Urinary bladder (tissue), 4 donors: Measurements from ENCODE around the gene SCYGR4. TPM values are rescaled to one million over a fixed set of nuclear protein-coding genes. Genes with fewer than 3 reads are reported as not detected.
"Not testable (repeated sequence)": the region's sequence is repeated elsewhere in the genome, so short reads cannot be mapped to it uniquely, and the experiment has no call there.

Experiments used
- DNase-seq: peaks from one replicate; pipeline ENCODE4 v3.0.0-alpha.2; 2015; ENCODE audit errors: extremely low spot score
- H3K27ac ChIP-seq: one replicate; pipeline ENCODE4 v1.5.1; 2013; ENCODE audit warnings: low read depth, mild to moderate bottlenecking, moderate library complexity
- H3K36me3 ChIP-seq: one replicate; pipeline ENCODE4 v1.6.1; 2013; ENCODE audit warnings: mild to moderate bottlenecking, moderate library complexity; ENCODE audit not compliant: insufficient read depth
- H3K4me1 ChIP-seq: one replicate; pipeline ENCODE4 v1.6.1; 2013; ENCODE audit warnings: mild to moderate bottlenecking, moderate library complexity; ENCODE audit not compliant: insufficient read depth
- H3K4me3 ChIP-seq: one replicate; pipeline ENCODE4 v1.5.1; 2013; ENCODE audit warnings: low read depth, low read length
- WGBS: extraction: QIAGEN DNeasy Blood & Tissue Kit; methylation state at CpG from one replicate; pipeline ENCODE4 v1.1.7; 2013; 5-methylcytosine and 5-hydroxymethylcytosine counted together
- polyA plus RNA-seq: library from polyadenylated mRNA; stranded (reverse); fragments of 200-250 nt; gene quantifications from one replicate; pipeline ENCODE4 v1.2.3, GENCODE V29; 2013
- total RNA-seq: library from RNA; depleted of rRNA; stranded (reverse); fragments of >200 nt; gene quantifications from one replicate; pipeline ENCODE4 v1.2.3, GENCODE V29; 2014
- donor health status: healthy with polysubstance abuse.
- donor health status: healthy.

The SCYGR4 gene, protein sequence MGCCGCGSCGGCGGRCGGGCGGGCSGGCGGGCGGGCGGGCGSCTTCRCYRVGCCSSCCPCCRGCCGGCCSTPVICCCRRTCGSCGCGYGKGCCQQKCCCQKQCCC
- not detected for total RNA-seq
- not detected for polyA plus RNA-seq

DNA sequence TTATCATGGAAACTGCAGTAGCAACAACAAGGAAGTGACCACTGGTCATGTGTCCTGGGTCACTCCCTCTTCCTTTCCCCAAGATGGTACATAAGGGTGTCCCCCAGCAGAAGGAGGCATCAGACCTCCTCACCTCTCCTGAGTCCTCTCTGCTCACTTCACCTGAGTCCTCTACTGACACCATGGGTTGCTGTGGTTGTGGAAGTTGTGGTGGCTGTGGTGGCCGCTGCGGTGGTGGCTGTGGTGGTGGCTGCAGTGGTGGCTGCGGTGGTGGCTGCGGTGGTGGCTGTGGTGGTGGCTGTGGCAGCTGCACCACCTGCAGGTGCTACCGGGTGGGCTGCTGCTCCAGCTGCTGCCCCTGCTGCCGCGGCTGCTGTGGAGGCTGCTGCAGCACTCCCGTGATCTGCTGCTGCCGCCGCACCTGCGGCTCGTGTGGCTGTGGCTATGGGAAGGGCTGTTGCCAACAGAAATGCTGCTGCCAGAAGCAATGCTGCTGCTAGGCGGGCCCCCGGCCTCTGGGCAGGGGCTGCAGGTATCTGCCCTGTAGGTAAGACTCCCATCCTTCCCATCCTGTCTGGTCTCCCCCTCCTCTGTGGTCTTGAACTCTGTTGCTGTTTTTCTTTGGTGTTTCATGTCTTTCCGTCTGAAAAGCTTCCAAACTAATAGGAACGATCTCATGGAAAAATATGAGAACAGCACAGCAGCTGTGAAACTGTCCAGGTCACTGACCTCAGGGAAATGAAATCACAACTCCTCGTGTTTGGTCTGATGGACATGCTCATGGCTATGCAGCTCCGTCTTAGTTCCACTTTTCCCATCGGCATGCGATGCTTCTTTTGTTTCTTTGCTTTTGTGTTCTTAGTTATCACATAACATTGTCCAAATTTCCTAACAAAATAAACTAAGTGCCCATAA is at the start of gene SCYGR4:
Gene SCYGR4 (plus strand): TSS at position 183 of the 915 bp plus-strand sequence. CDS start 0 bp downstream, at position 183.
- Histone ChIP-seq H3K36me3 (no peaks in the 10 kb centered on the region), H3K4me1 (no peaks in the 10 kb centered on the region), H3K4me3 (no peak within 1 kb of the TSS), H3K27ac (no peak within 1 kb of the TSS)
- no peak for DNase-seq
- WGBS: 76% methylated on average over 20 of the region's 20 CpGs

DNA sequence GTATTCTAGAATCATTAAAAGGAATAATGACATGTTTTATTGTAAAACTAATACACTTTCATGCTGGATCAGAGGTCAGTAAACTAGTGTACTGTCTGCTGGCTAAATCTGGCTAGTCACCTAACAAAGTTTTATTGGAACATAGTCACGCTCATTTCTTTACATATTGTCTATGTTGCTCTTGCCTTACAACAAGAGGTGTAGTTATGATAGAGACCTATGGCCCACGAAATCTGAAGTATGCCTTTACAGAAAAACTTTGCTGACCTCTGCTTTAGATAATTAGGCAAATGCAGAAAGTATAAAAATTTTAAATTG is 48.5 kb upstream of the SCYGR4 start:
- no peak overlapping the region for H3K27ac ChIP-seq
- DNase-seq: no peak
- no peak overlapping the region for H3K4me3 ChIP-seq
- no peaks in the 10 kb centered on the region for H3K36me3 ChIP-seq
- 82% methylated on average over 2 of the region's 2 CpGs for WGBS
- H3K4me1 ChIP-seq: no peaks in the 10 kb centered on the region

DNA sequence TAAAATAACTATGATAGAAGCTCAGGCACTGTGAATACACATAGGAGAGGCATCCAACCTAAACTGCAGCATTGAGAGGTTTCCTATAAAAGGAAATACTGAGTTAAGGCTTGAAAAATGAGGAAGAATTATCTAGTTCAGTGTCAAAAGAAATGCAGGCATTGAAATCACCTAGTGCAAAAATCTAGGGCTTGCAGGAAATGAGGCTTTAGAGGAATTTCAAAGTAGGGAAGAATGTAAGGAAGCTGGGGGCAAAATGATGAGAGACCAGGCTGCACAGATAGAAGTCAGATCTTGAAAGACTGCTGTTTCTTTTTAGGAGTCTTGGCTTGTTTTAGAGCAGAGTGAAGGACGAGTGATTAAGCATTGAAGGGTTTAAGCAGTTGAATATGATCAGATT is 46.7 kb upstream of the SCYGR4 start:
- Histone ChIP-seq H3K36me3 (no peaks in the 10 kb centered on the region), H3K4me1 (no peaks in the 10 kb centered on the region), H3K27ac (no peak overlapping the region), H3K4me3 (no peak overlapping the region)
- no peak for DNase-seq
- 28% methylated on average over 1 of the region's 1 CpG for WGBS

DNA sequence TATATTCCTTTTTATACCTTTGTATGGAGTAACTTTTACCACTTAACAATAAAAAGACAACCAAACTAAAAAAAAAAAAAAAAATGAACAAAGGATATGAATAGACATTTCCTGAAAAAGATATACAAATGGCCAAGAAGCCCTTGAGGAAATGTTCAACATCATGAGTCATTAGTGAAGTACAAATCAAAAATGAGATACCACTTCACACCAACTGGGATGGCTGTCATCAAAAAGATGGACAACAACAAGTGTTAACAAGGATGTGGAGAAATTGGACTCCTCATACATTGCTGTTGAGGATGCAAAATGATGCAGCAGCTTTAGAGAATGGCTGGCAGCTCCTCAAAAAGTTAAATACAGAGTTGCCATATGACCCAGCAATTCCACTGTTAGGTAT is 41.2 kb upstream of the SCYGR4 start:
- Histone ChIP-seq H3K4me1 (peaks cover 1% of the 10 kb centered on the region), H3K36me3 (no peaks in the 10 kb centered on the region), H3K4me3 (no peak overlapping the region), H3K27ac (no peak overlapping the region)
- no peak for DNase-seq

DNA sequence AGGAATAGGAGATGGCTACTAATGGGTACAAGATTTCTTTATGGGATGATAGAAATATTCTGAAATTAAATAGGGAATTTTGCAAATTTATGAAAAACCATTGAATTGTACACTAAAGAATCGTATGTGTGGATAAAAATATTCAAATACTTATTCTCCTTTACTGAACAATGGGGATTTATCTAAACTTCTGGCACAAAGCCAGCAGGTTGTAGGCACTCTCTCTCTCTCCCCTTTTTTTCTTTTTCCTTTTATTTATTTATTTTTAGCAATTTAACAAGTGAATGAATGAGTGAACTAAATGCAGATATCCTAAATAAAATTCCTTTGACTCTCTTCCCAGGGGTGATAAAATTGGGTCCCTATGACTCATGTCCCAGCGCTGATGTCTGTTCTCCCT is 40.5 kb upstream of the SCYGR4 start:
- Histone ChIP-seq H3K27ac (no peak overlapping the region), H3K4me1 (peaks cover 1% of the 10 kb centered on the region), H3K4me3 (no peak overlapping the region), H3K36me3 (no peaks in the 10 kb centered on the region)
- no peak for DNase-seq
- WGBS: 80% methylated on average over 2 of the region's 2 CpGs

DNA sequence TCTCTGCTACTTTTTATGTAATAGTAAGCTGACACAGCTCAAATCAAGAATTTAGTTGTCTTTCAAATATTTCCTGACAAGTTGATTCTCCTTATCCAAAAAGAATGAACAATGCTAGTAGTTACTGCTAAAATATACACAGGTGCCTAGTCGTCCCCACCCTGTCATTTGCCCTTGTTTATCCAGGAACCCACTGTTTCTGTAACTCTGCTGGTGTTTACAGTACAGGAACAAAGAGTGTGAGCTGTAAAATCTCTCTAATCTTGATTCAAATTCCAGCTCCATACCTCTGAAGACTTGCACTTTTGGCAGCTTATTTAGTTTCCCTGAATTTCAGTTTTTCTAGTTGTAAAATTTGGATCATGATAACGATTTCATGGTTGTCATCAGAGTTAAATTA is 39.7 kb upstream of the SCYGR4 start:
- Histone ChIP-seq H3K36me3 (no peaks in the 10 kb centered on the region), H3K27ac (no peak overlapping the region), H3K4me1 (peaks cover 1% of the 10 kb centered on the region), H3K4me3 (no peak overlapping the region)
- 40% methylated on average over 2 of the region's 2 CpGs for WGBS
- DNase-seq: no peak

DNA sequence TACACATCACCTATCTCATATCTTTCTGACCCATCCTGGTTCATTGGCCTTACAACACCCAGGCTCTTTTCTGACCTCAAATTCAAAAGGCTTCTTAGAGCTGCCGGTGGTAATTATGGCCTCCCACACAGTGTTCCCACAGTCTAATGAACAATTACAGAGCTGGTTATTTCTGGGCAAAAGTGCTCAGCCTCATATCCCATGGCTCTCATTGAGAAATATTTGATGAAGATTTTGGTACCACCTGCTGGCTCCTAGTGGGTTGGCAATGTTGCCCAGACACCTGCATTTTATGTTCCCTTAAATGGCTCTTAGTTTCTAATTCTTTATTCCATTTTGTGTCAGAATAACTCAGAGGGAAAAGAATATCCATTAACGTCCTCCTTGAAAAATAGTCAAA is 38.7 kb upstream of the SCYGR4 start:
- Histone ChIP-seq H3K27ac (no peak overlapping the region), H3K36me3 (no peaks in the 10 kb centered on the region)
- WGBS: 84% methylated on average over 2 of the region's 2 CpGs

DNA sequence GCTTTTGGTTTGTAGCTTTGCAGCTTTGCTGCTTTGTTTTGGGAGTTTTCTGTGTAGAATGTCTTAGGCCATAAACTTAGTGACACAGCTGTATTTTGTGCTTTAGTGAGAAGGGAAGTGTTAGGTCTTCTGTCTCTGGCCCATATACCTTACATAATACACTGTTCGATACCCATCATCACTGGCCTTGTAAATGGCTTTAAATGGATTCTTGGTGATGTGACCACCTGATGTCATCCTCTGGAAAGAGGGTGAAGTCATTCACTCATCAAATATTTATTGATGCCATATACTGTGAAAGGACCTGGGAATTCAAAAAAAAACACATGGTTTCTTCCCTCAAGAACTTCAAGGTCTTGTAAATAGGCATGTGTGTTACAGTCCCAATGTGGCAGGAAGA is 37.5 kb upstream of the SCYGR4 start:
- H3K36me3 ChIP-seq: no peaks in the 10 kb centered on the region
- peaks cover 1% of the 10 kb centered on the region for H3K4me1 ChIP-seq
- no peak overlapping the region for H3K27ac ChIP-seq
- DNase-seq: no peak
- 40% methylated on average over 1 of the region's 1 CpG for WGBS
- no peak overlapping the region for H3K4me3 ChIP-seq

More for the DNA sequence above, 38.7 kb upstream of the SCYGR4 start:
- DNase-seq: no peak
- Histone ChIP-seq H3K4me1 (peaks cover 1% of the 10 kb centered on the region), H3K4me3 (no peak overlapping the region)

DNA sequence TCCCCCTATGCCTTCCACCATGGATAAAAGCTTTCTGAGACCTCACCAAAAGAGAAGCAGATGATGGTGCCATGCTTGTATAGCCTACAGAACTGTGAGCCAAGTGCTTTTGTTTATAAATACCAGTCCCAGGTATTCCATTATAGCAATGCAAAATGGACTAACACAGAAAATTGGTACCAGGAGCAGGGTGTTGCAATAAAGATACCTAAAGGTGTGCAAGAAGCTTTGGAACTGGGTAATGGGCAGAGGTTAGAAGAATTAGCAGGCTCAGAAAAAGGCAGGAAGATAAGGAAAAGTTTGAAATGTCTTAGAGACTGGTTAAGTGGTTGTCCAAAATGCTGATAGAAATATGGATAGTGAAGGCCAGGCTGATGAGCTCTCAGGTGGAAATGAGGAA is 34.9 kb upstream of the SCYGR4 start:
- no peaks in the 10 kb centered on the region for H3K4me1 ChIP-seq
- H3K4me3 ChIP-seq: no peak overlapping the region
- no peak for DNase-seq
- H3K36me3 ChIP-seq: no peaks in the 10 kb centered on the region
- no peak overlapping the region for H3K27ac ChIP-seq

DNA sequence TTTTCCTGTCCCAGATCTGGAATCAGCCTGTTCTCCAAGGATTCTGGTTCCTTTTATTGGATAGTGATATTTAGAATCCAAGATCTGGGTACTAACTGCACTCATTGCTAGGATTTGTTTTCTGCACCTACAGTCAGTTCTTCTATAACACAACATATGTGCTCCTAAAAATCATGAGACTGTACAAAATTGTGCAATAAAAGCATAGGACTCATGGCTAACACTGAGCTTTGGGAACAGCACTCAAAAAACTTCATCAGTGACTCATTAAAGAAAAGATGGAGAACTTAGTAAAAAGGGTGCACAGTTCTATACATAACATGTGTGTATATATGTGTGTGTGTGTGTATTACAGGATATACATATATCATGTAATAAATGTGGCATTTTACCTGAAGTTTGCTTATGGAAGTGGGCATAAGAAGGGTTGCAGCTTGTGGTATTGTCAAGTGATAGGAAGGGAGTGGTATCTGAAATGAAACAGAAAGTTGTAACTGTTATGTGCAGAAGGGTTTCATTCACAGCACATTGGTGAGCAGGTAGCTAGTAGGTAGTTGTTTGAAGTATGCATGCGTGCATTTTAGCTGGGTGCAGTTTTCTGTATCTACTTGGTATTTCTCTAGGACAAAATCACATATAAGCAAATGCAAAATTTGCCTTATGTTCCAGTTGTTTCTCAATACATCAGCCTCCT is 24.5 kb upstream of the SCYGR4 start:
- no peak for DNase-seq
- 95% methylated on average over 1 of the region's 1 CpG for WGBS

DNA sequence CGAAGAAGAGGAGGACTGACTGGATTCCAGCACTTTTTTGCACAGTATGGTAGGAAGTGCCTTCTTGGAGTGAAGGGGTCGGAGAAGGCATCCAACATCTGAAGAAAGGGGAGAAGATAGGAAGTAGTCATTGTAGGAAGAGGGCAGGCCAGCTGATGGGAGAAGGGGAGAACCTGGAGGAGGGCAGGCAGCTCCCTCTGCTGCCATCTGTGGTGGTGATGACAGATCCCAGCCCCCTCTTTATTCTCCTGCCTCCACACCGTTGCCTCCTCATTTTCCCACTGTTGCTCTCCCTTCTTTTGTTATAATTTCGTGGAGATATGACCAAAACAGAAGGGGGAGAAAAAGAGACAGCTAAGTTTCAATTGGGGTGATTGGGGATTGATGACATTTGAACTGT is 21.5 kb upstream of the SCYGR4 start:
- 71% methylated on average over 4 of the region's 4 CpGs for WGBS
- no peaks in the 10 kb centered on the region for H3K4me1 ChIP-seq
- H3K36me3 ChIP-seq: no peaks in the 10 kb centered on the region
- H3K4me3 ChIP-seq: no peak overlapping the region
- no peak overlapping the region for H3K27ac ChIP-seq
- DNase-seq: no peak

More for the DNA sequence above, 24.5 kb upstream of the SCYGR4 start:
- H3K4me3 ChIP-seq: no peak overlapping the region
- H3K4me1 ChIP-seq: no peaks in the 10 kb centered on the region
- no peaks in the 10 kb centered on the region for H3K36me3 ChIP-seq
- no peak overlapping the region for H3K27ac ChIP-seq

DNA sequence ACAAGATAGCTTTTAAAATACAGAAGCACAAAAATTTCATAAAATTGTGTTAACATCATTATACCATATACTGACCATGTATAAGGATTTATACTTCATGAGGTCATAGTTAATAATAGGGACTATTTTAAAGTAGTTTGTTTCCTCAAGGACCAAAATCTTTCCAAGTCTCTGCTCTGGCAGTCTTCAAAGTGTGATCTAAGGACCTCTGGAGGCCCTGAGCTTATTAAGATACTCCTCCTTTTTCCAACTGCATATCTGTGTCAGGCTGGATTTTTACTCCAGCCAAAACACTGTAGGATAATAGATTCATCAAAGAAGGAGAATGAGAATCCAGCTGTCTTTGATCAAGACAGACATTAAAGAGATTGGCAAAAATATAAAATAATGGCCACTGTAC is 20.3 kb upstream of the SCYGR4 start:
- Histone ChIP-seq H3K4me3 (no peak overlapping the region), H3K36me3 (no peaks in the 10 kb centered on the region), H3K4me1 (no peaks in the 10 kb centered on the region), H3K27ac (no peak overlapping the region)
- DNase-seq: peak; percentile 13

DNA sequence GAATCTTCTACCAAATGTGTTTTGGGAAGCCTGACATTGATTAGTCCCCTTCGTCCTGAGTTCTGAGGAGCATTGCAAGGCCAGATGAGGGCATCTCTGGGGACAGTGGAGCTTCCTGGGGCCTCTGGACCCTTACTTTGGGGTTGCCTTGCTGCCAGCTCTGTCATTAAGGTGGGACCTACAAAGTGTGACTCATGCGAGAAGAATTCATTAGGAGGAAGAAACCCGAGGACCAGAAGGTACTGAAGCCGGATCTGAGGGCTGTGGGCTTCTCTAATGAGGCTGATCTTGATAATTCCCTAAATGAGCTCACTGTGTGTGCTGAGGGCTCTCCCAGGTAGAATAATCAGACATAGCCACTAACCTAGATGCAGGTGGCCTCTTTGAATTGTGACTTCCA is 19.3 kb upstream of the SCYGR4 start:
- 73% methylated on average over 4 of the region's 4 CpGs for WGBS
- H3K4me1 ChIP-seq: no peaks in the 10 kb centered on the region
- no peak for DNase-seq
- no peaks in the 10 kb centered on the region for H3K36me3 ChIP-seq
- H3K27ac ChIP-seq: no peak overlapping the region
- no peak overlapping the region for H3K4me3 ChIP-seq

DNA sequence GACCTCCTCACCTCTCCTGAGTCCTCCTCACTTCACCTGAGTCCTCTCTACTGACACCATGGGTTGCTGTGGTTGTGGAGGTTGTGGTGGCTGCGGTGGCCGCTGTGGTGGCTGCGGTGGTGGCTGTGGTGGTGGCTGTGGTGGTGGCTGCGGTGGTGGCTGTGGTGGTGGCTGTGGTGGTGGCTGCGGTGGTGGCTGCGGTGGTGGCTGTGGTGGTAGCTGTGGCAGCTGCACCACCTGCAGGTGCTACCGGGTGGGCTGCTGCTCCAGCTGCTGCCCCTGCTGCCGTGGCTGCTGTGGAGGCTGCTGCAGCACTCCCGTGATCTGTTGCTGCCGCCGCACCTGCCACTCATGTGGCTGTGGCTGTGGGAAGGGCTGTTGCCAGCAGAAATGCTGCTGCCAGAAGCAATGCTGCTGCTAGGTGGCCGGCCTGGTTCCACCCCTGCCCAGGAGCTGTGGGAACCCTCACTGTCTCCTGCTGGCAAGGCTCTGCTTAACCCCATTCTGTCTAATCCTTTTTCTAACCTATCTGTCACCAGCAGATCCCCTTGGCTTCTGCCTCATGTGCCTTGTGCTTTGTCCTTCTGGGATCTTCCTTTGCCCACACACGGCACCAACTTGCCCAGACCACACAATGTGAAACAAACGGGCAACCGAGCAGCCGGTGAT is 18.3 kb upstream of the SCYGR4 start, which contains the start of gene SCYGR2:
Gene SCYGR2 (plus strand): TSS at position 59 of the 669 bp plus-strand sequence. CDS start 0 bp downstream, at position 59.
- WGBS: 83% methylated on average over 16 of the region's 16 CpGs
- H3K4me3 ChIP-seq, H3K27ac ChIP-seq: not testable (repeated sequence)

More for the DNA sequence above, 18.3 kb upstream of the SCYGR4 start, which contains the start of gene SCYGR2:
- H3K4me1 ChIP-seq, H3K36me3 ChIP-seq, DNase-seq: not testable (repeated sequence)
